Activated CD4-positive, alpha-beta memory T cell treated with anti-CD3 and anti-CD28 coated beads for 36 hours (primary cell): ENCODE results near the gene RASGRP3. TPM values are rescaled to one million over a fixed set of nuclear protein-coding genes. Genes with fewer than 3 reads are reported as not detected.

Source experiments
- CTCF ChIA-PET: fragments of 350-600 bp; sonication (Branson Sonifier 250); formaldehyde crosslinking; loops from one replicate; lab custom pipeline; 2021; ENCODE audit warnings: antibody characterized with exemption, inconsistent platforms; lab: Charles Lee
- POLR2A ChIA-PET: fragments of 350-600 bp; sonication (Branson Sonifier 250); formaldehyde crosslinking; loops from one replicate; lab custom pipeline; 2021; ENCODE audit warnings: antibody characterized with exemption; lab: Charles Lee
- DNase-seq: peaks from one replicate; pipeline ENCODE4 v3.0.0-alpha.2; 2020
- H3K27ac Mint-ChIP-seq: one replicate; pipeline ENCODE4 v1.8.0; 2021; ENCODE audit warnings: mixed read lengths
- H3K27me3 Mint-ChIP-seq: one replicate; pipeline ENCODE4 v1.8.0; 2021; ENCODE audit warnings: mixed read lengths
- H3K36me3 Mint-ChIP-seq: one replicate; pipeline ENCODE4 v1.8.0; 2021; ENCODE audit warnings: mixed read lengths
- H3K4me1 Mint-ChIP-seq: one replicate; pipeline ENCODE4 v1.8.0; 2021; ENCODE audit warnings: low read depth, mixed read lengths
- H3K4me3 Mint-ChIP-seq: one replicate; pipeline ENCODE4 v1.8.0; 2021; ENCODE audit warnings: mild to moderate bottlenecking, mixed read lengths
- H3K9me3 Mint-ChIP-seq: one replicate; pipeline ENCODE4 v1.8.0; 2021; ENCODE audit warnings: mixed read lengths
- intact Hi-C: fragments of 100-400 bp; cut with micrococcal nuclease; formaldehyde crosslinking; loops from one replicate; pipeline ENCODE4 v1.15.1; 2023
- total RNA-seq, 2 experiments: library from RNA; stranded (reverse); gene quantifications; one replicate each; pipeline ENCODE4 v1.2.3, GENCODE V29; 2021

Gene RASGRP3
- total RNA-seq: 1 to 10 TPM; 1.2 to 1.9 TPM

GRCh38 chr2:33476131-33476792 is at the start of gene RASGRP3:
Gene RASGRP3, plus strand, starts transcription at chr2:33476649. Its CDS starts 38,488 bp downstream, at chr2:33515137.
- intact Hi-C loops: loop anchor here (1.0 kb wide), 3 partner anchors 12 to 155 kb away; partner anchors contain the start of gene FAM98A
- DNase-seq: peak; percentile 77
- peaks cover 33% of the 10 kb centered on the region for H3K4me1 Mint-ChIP-seq
- POLR2A ChIA-PET: interaction anchor here (1.3 to 2.8 kb wide), 2 partner anchors 12 to 123 kb away, joined by 5 to 12 read pairs; partner anchors contain the start of gene FAM98A
- no peaks in the 10 kb centered on the region for H3K36me3 Mint-ChIP-seq
- no peaks in the 10 kb centered on the region for H3K27me3 Mint-ChIP-seq
- H3K4me3 Mint-ChIP-seq: peak within 1 kb of the TSS; percentile 80
- CTCF ChIA-PET: interaction anchor here (0.6 to 2.9 kb wide), 24 partner anchors 8 to 526 kb away, joined by 3 to 35 read pairs (median 4); partner anchors contain the start of gene FAM98A
- peak within 1 kb of the TSS; percentile 86 for H3K27ac Mint-ChIP-seq
- H3K9me3 Mint-ChIP-seq: no peaks in the 10 kb centered on the region

GRCh38 chr2:33426666-33427231 is 49.7 kb upstream of the RASGRP3 start:
- no peaks in the 10 kb centered on the region for H3K9me3 Mint-ChIP-seq
- ChIA-PET POLR2A (no interaction called here), CTCF (interaction anchor here (0.6 kb wide), 1 partner anchor 11 kb away, joined by 3 read pairs; no protein-coding TSS in a partner anchor)
- no peak overlapping the region for H3K4me3 Mint-ChIP-seq
- H3K36me3 Mint-ChIP-seq: no peaks in the 10 kb centered on the region
- H3K27me3 Mint-ChIP-seq: peaks cover 1% of the 10 kb centered on the region
- no peaks in the 10 kb centered on the region for H3K4me1 Mint-ChIP-seq
- DNase-seq: no peak
- H3K27ac Mint-ChIP-seq: no peak overlapping the region
- intact Hi-C loops: no loop called here

- CTCF ChIA-PET: interaction anchor here (0.6 to 0.8 kb wide), 2 partner anchors 24 to 407 kb away, joined by 3 read pairs; no protein-coding TSS in a partner anchor
- H3K27ac Mint-ChIP-seq: no peak overlapping the region
Observed at GRCh38 chr2:33430077-33430476, 46.4 kb upstream of the RASGRP3 start.

GRCh38 chr2:33430856-33431255 is 45.6 kb upstream of the RASGRP3 start:
- peaks cover 3% of the 10 kb centered on the region for H3K27me3 Mint-ChIP-seq
- no peak for DNase-seq
- POLR2A ChIA-PET: no interaction called here
- intact Hi-C loops: no loop called here
- CTCF ChIA-PET: no interaction called here
- H3K4me3 Mint-ChIP-seq: no peak overlapping the region
- no peak overlapping the region for H3K27ac Mint-ChIP-seq
- H3K36me3 Mint-ChIP-seq: no peaks in the 10 kb centered on the region
- no peaks in the 10 kb centered on the region for H3K9me3 Mint-ChIP-seq
- H3K4me1 Mint-ChIP-seq: no peaks in the 10 kb centered on the region

More at GRCh38 chr2:33430077-33430476, 46.4 kb upstream of the RASGRP3 start:
- intact Hi-C loops: no loop called here
- DNase-seq: no peak
- Mint-ChIP-seq H3K4me1 (no peaks in the 10 kb centered on the region), H3K4me3 (no peak overlapping the region), H3K27me3 (peaks cover 3% of the 10 kb centered on the region), H3K36me3 (no peaks in the 10 kb centered on the region), H3K9me3 (no peaks in the 10 kb centered on the region)
- POLR2A ChIA-PET: no interaction called here

GRCh38 chr2:33432871-33433270 is 43.6 kb upstream of the RASGRP3 start:
- H3K4me1 Mint-ChIP-seq: no peaks in the 10 kb centered on the region
- no peak for DNase-seq
- intact Hi-C loops: no loop called here
- CTCF ChIA-PET: interaction anchor here (0.8 to 1.1 kb wide), 2 partner anchors 74 to 150 kb away, joined by 3 to 4 read pairs; no protein-coding TSS in a partner anchor
- H3K27ac Mint-ChIP-seq: no peak overlapping the region
- peaks cover 6% of the 10 kb centered on the region for H3K27me3 Mint-ChIP-seq
- POLR2A ChIA-PET: interaction anchor here (1.4 kb wide), 1 partner anchor 10 kb away, joined by 3 read pairs; no protein-coding TSS in a partner anchor
- no peaks in the 10 kb centered on the region for H3K9me3 Mint-ChIP-seq
- H3K4me3 Mint-ChIP-seq: no peak overlapping the region
- no peaks in the 10 kb centered on the region for H3K36me3 Mint-ChIP-seq

- ChIA-PET CTCF (interaction anchor here (0.8 kb wide), 1 partner anchor 149 kb away, joined by 3 read pairs; no protein-coding TSS in a partner anchor), POLR2A (interaction anchor here (1.4 kb wide), 1 partner anchor 11 kb away, joined by 3 read pairs; no protein-coding TSS in a partner anchor)
- Mint-ChIP-seq H3K27me3 (peaks cover 6% of the 10 kb centered on the region), H3K9me3 (no peaks in the 10 kb centered on the region), H3K27ac (no peak overlapping the region), H3K4me3 (no peak overlapping the region), H3K36me3 (no peaks in the 10 kb centered on the region), H3K4me1 (no peaks in the 10 kb centered on the region)
- no peak for DNase-seq
- intact Hi-C loops: no loop called here
Observed at GRCh38 chr2:33433279-33434235, 42.9 kb upstream of the RASGRP3 start.

GRCh38 chr2:33435518-33435917 is 40.9 kb upstream of the RASGRP3 start:
- intact Hi-C loops: no loop called here
- CTCF ChIA-PET: no interaction called here

GRCh38 chr2:33436083-33436482 is 40.4 kb upstream of the RASGRP3 start:
- peaks cover 8% of the 10 kb centered on the region for H3K27me3 Mint-ChIP-seq
- intact Hi-C loops: no loop called here
- ChIA-PET CTCF (no interaction called here), POLR2A (no interaction called here)
- no peak overlapping the region for H3K4me3 Mint-ChIP-seq
- no peak for DNase-seq
- no peaks in the 10 kb centered on the region for H3K9me3 Mint-ChIP-seq
- H3K27ac Mint-ChIP-seq: no peak overlapping the region
- no peaks in the 10 kb centered on the region for H3K36me3 Mint-ChIP-seq
- no peaks in the 10 kb centered on the region for H3K4me1 Mint-ChIP-seq

More at GRCh38 chr2:33435518-33435917, 40.9 kb upstream of the RASGRP3 start:
- no peak overlapping the region for H3K27ac Mint-ChIP-seq
- no peak for DNase-seq
- peaks cover 8% of the 10 kb centered on the region for H3K27me3 Mint-ChIP-seq
- H3K4me1 Mint-ChIP-seq: no peaks in the 10 kb centered on the region
- no peaks in the 10 kb centered on the region for H3K36me3 Mint-ChIP-seq
- no peaks in the 10 kb centered on the region for H3K9me3 Mint-ChIP-seq
- H3K4me3 Mint-ChIP-seq: no peak overlapping the region
- POLR2A ChIA-PET: no interaction called here

- H3K36me3 Mint-ChIP-seq: no peaks in the 10 kb centered on the region
- DNase-seq: no peak
- CTCF ChIA-PET: no interaction called here
- intact Hi-C loops: no loop called here
- no peak overlapping the region for H3K27ac Mint-ChIP-seq
- H3K9me3 Mint-ChIP-seq: no peaks in the 10 kb centered on the region
- peaks cover 8% of the 10 kb centered on the region for H3K27me3 Mint-ChIP-seq
- no peak overlapping the region for H3K4me3 Mint-ChIP-seq
- POLR2A ChIA-PET: no interaction called here
- H3K4me1 Mint-ChIP-seq: no peaks in the 10 kb centered on the region
Observed at GRCh38 chr2:33437297-33437696, 39.2 kb upstream of the RASGRP3 start.

- no peak overlapping the region for H3K4me3 Mint-ChIP-seq
- no peak overlapping the region for H3K27ac Mint-ChIP-seq
- no peaks in the 10 kb centered on the region for H3K36me3 Mint-ChIP-seq
- H3K4me1 Mint-ChIP-seq: no peaks in the 10 kb centered on the region
- H3K27me3 Mint-ChIP-seq: peaks cover 8% of the 10 kb centered on the region
- DNase-seq: no peak
- CTCF ChIA-PET: interaction anchor here (0.7 kb wide), 1 partner anchor 12 kb away, joined by 3 read pairs; no protein-coding TSS in a partner anchor
- POLR2A ChIA-PET: no interaction called here
- no peaks in the 10 kb centered on the region for H3K9me3 Mint-ChIP-seq
- intact Hi-C loops: no loop called here
Observed at GRCh38 chr2:33437815-33438214, 38.6 kb upstream of the RASGRP3 start.

- H3K36me3 Mint-ChIP-seq: no peaks in the 10 kb centered on the region
- no peaks in the 10 kb centered on the region for H3K9me3 Mint-ChIP-seq
- no peaks in the 10 kb centered on the region for H3K4me1 Mint-ChIP-seq
- DNase-seq: peak; percentile 25
- ChIA-PET POLR2A (interaction anchor here (0.6 kb wide), 1 partner anchor 51 kb away, joined by 3 read pairs; no protein-coding TSS in a partner anchor), CTCF (interaction anchor here (0.9 to 3.4 kb wide), 2 partner anchors 35 to 142 kb away, joined by 3 to 14 read pairs; no protein-coding TSS in a partner anchor)
- H3K27me3 Mint-ChIP-seq: peaks cover 5% of the 10 kb centered on the region
- H3K4me3 Mint-ChIP-seq: no peak overlapping the region
- intact Hi-C loops: no loop called here
- no peak overlapping the region for H3K27ac Mint-ChIP-seq
Observed at GRCh38 chr2:33441235-33441810, 35.1 kb upstream of the RASGRP3 start.
